SK-N-MC (cell line): ENCODE results near the gene EFCAB8.

Experiments used
- EZH2 ChIP-seq: fragments of 200-600 bp; sonication (generic); IDR thresholded peaks from one replicate; pipeline ENCODE4 v1.6.1; 2017; ENCODE audit warnings: antibody characterized with exemption
- POLR2AphosphoS5 ChIP-seq: IDR thresholded peaks from 2 replicates; pipeline ENCODE4 v1.6.1; 2012; ENCODE audit warnings: mild to moderate bottlenecking, low read depth, low read length, borderline replicate concordance

GRCh38 chr20:32963176-32963575 lies 104.5 kb downstream of the EFCAB8 start:
- TF ChIP-seq EZH2 (no peak), POLR2AphosphoS5 (no peak)
